Measurements from ENCODE around the gene ZC3HAV1. TPM values are rescaled to one million over a fixed set of nuclear protein-coding genes. Genes with fewer than 3 reads are reported as not detected.

ZC3HAV1 gene
- total RNA-seq, 2 donors from 2014 or later = 67.6 to 76.0 TPM

DNA sequence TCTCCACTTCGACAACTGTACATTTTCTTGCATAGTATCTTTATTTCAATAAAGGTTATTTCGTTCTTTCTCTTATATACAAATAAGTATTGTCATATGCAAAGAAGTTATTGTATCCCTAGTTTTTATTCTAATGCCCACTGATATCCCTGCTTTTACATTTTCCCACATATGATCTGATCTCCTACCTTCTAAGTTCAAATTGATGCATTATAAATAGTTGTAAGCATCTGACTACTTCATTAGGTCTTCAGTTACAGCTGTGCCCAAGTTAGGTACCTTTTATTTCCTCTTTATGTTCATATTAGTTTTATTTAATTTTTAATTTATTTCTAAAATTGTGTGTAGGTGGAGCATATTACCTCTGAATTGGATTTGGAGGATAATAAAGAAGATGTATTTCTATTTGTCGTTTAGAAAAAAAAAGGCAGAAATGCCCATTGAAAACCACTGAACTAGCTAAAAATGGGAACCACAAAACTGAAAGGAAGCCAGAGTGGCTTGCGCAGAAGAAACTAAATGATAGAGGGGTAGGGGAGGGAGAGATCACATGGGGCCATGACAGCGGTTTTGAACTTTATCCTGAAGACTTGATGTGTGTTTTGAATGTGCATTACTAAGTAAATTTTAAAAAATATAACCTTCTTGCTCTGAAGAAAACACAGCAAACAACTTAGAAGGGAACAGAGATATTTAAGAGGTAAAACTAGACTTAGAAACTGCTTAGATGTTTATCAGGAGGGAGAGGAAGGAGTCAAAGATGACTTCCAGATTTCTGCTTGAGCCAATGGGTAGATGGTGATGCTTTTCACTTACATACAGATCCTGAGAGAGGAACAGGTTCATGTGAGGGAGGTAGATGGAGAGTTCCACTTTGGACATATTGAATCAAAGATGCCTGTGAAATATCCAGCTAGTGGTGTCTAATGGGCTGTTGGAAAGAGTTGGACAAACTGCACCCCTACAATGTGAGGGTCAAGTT is 64.4 kb downstream of the ZC3HAV1 start:
- H3K27ac Mint-ChIP-seq = no peak overlapping the region
- no peaks in the 10 kb centered on the region for H3K4me1 ChIP-seq (ENCODE audit: control insufficient read depth, insufficient read depth, low read length)
- no peaks in the 10 kb centered on the region for H3K9me3 Mint-ChIP-seq
- no peaks in the 10 kb centered on the region for H3K27me3 Mint-ChIP-seq (ENCODE audit: insufficient read depth)
- H3K36me3 Mint-ChIP-seq (ENCODE audit: low read depth) = peaks cover 63% of the 10 kb centered on the region
- 92 to 100% methylated on average over 2 to 4 of the region's 5 CpGs for WGBS, 2 experiments (ENCODE audit: insufficient coverage in 1 of 2, insufficient read length in 1 of 2)
- no peak overlapping the region for H3K4me3 Mint-ChIP-seq
- H3K27me3 ChIP-seq (ENCODE audit: control insufficient read depth, insufficient read depth, low read length, poor library complexity, severe bottlenecking) = no peaks in the 10 kb centered on the region
- no peak for TF ChIP-seq CTCF (conservative IDR thresholded peaks at IDR 0.05)
- H3K9ac ChIP-seq (ENCODE audit: extremely low read depth, low read length, poor library complexity, severe bottlenecking) = no peak overlapping the region
- no peaks in the 10 kb centered on the region for H3K9me3 ChIP-seq (ENCODE audit: control insufficient read depth, low read length)
- no peak for DNase-seq
- no peak overlapping the region for H3K27ac ChIP-seq (ENCODE audit: low read depth, low read length)
- H3K4me1 Mint-ChIP-seq = peaks cover 11% of the 10 kb centered on the region
- H3K36me3 ChIP-seq (ENCODE audit: control insufficient read depth, insufficient read depth, low read length) = peaks cover 63% of the 10 kb centered on the region
- no peak overlapping the region for H3K4me3 ChIP-seq (ENCODE audit: low read length)

GRCh38 chr7:139043823-139044812 is 65.4 kb downstream of the ZC3HAV1 start:
- Histone ChIP-seq H3K27ac (ENCODE audit: low read depth, low read length) (no peak overlapping the region), H3K36me3 (ENCODE audit: control insufficient read depth, insufficient read depth, low read length) (peaks cover 53% of the 10 kb centered on the region), H3K4me1 (ENCODE audit: control insufficient read depth, insufficient read depth, low read length) (no peaks in the 10 kb centered on the region), H3K9me3 (ENCODE audit: control insufficient read depth, low read length) (no peaks in the 10 kb centered on the region), H3K27me3 (ENCODE audit: control insufficient read depth, insufficient read depth, low read length, poor library complexity, severe bottlenecking) (no peaks in the 10 kb centered on the region), H3K4me3 (ENCODE audit: low read length) (no peak overlapping the region), H3K9ac (ENCODE audit: extremely low read depth, low read length, poor library complexity, severe bottlenecking) (no peak overlapping the region)
- no peak overlapping the region for H3K4me3 Mint-ChIP-seq
- DNase-seq = no peak
- peaks cover 11% of the 10 kb centered on the region for H3K4me1 Mint-ChIP-seq
- no peaks in the 10 kb centered on the region for H3K27me3 Mint-ChIP-seq (ENCODE audit: insufficient read depth)
- H3K27ac Mint-ChIP-seq = no peak overlapping the region
- no peaks in the 10 kb centered on the region for H3K9me3 Mint-ChIP-seq
- 93 to 96% methylated on average over 12 to 14 of the region's 14 CpGs for WGBS, 2 experiments (ENCODE audit: insufficient coverage in 1 of 2, insufficient read length in 1 of 2)
- TF ChIP-seq CTCF (conservative IDR thresholded peaks at IDR 0.05) = no peak
- peaks cover 53% of the 10 kb centered on the region for H3K36me3 Mint-ChIP-seq (ENCODE audit: low read depth)

DNA sequence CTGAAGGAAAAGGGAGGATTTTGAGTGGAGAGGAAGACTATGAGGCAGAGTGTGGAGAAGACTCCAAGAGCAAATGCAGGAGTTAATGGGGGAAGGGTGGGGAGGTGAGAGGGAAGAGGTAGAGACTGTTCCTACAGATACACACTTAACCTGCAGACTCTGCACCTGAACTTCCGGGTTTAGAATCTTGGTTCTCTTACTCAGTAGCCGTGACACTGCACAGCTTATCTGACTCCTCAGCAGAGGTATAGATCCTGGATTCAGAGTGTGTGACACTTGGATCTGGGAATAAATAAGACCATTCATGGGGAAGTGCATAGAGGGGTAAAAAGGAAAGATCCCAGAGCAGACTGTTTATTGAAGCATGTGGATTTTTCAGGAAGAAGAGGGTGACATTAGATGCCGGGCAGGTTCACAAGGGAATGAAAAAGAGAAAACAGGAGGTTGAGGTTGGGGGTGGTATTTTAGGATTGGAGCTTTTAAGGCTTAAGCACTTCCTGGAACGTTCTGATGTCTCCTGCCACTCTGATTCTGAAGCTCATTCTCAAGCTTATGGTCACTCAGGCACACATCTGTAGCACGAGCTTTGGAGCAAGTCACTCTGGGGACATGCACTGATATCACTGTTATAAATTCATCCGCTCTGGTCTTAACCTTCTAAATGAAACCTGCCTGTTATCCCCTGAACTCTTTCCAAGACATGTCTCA is 68.0 kb downstream of the ZC3HAV1 start:
- no peaks in the 10 kb centered on the region for H3K27me3 Mint-ChIP-seq (ENCODE audit: insufficient read depth)
- H3K27ac Mint-ChIP-seq = peak overlapping the region; percentile 17
- H3K36me3 ChIP-seq (ENCODE audit: control insufficient read depth, insufficient read depth, low read length) = peaks cover 29% of the 10 kb centered on the region
- H3K27me3 ChIP-seq (ENCODE audit: control insufficient read depth, insufficient read depth, low read length, poor library complexity, severe bottlenecking) = no peaks in the 10 kb centered on the region
- H3K9me3 Mint-ChIP-seq = no peaks in the 10 kb centered on the region
- no peak for TF ChIP-seq CTCF (conservative IDR thresholded peaks at IDR 0.05)
- H3K9me3 ChIP-seq (ENCODE audit: control insufficient read depth, low read length) = no peaks in the 10 kb centered on the region
- no peak overlapping the region for H3K9ac ChIP-seq (ENCODE audit: extremely low read depth, low read length, poor library complexity, severe bottlenecking)
- no peak overlapping the region for H3K4me3 Mint-ChIP-seq
- H3K4me1 Mint-ChIP-seq = peaks cover 21% of the 10 kb centered on the region
- no peak for DNase-seq
- H3K27ac ChIP-seq (ENCODE audit: low read depth, low read length) = no peak overlapping the region
- H3K36me3 Mint-ChIP-seq (ENCODE audit: low read depth) = peaks cover 32% of the 10 kb centered on the region
- H3K4me1 ChIP-seq (ENCODE audit: control insufficient read depth, insufficient read depth, low read length) = no peaks in the 10 kb centered on the region
- H3K4me3 ChIP-seq (ENCODE audit: low read length) = no peak overlapping the region
- WGBS, 2 experiments (ENCODE audit: insufficient coverage in 1 of 2, insufficient read length in 1 of 2) = 80 to 89% methylated on average over 6 of the region's 6 CpGs
